MM.1S (cell line): ENCODE results near the gene LIFR.

Experiments used
- CTCF ChIP-seq: fragments of 300-600 bp; sonication (generic); IDR thresholded peaks from 2 replicates; pipeline ENCODE4 v1.5.1; 2016; ENCODE audit warnings: antibody characterized with exemption, low read length, mixed read lengths
- EZH2 ChIP-seq: fragments of 300-600 bp; sonication (generic); optimal IDR thresholded peaks from 2 replicates; pipeline ENCODE3; 2017; ENCODE audit warnings: low read depth, mild to moderate bottlenecking, antibody characterized with exemption, low read length, mixed read lengths
- EZH2phosphoT487 ChIP-seq: fragments of 300-600 bp; sonication (generic); IDR thresholded peaks from 2 replicates; pipeline ENCODE4 v1.6.1; 2018; ENCODE audit warnings: antibody characterized with exemption, low read length

- TF ChIP-seq CTCF (peak; percentile 12; the same call in 1 of the 2 replicates), EZH2phosphoT487 (no peak), EZH2 (no peak)
Observed at GRCh38 chr5:38515646-38516045, 40.8 kb downstream of the LIFR start.
